A549 (cell line): ENCODE data around the gene RARB. TPM values are rescaled to one million over a fixed set of nuclear protein-coding genes. Genes with fewer than 3 reads are reported as not detected.

Experiments used
- ATAC-seq, 2 experiments: fragments of 200-7000 bp in 1 of 2; fragments of >200 bp in 1 of 2; cut with Nextera tagmentation in 1 of 2; cut with Tn5 transposase in 1 of 2; 3 replicates each; pipeline versions ENCODE4 v1.8.0 to v1.9.1; 2018 to 2020; ENCODE audit warnings: mild to moderate bottlenecking in 1 of 2, moderate library complexity in 1 of 2
- CTCF ChIA-PET: fragments of 300-600 bp; sonication (Branson Sonifier 250); formaldehyde crosslinking; extraction: SDS; loops from one replicate; lab custom pipeline; 2021; ENCODE audit warnings: antibody characterized with exemption, inconsistent platforms; lab: Yijun Ruan, JAX
- POLR2A ChIA-PET: fragments of 350-600 bp; formaldehyde crosslinking; extraction: SDS; loops from one replicate; lab custom pipeline; 2021; ENCODE audit warnings: antibody characterized with exemption, inconsistent platforms; lab: Yijun Ruan, JAX
- DNase-seq, 2 experiments: peaks; one replicate each; pipeline versions ENCODE4 v3.0.0 to v3.0.0-alpha.2; 2011 to 2016; ENCODE audit warnings: low read depth in 1 of 2, low spot score in 1 of 2
- FAIRE-seq: peaks from 2 replicates; lab custom pipeline; 2011; peaks lifted over from hg19 to GRCh38; lab: Jason Lieb, UNC
- H3K27ac ChIP-seq, 2 experiments: fragments of >200 bp; sonication (Bioruptor Twin); formaldehyde crosslinking; 3 replicates each; pipeline ENCODE4 v1.5.1; 2016 to 2017
- H3K4me1 ChIP-seq: fragments of >200 bp; sonication (Bioruptor Twin); formaldehyde crosslinking; 3 replicates; pipeline ENCODE4 v1.6.1; 2016
- H3K4me2 ChIP-seq: fragments of >200 bp; sonication (Bioruptor Twin); formaldehyde crosslinking; 3 replicates; pipeline ENCODE4 v1.6.1; 2016
- H3K4me3 ChIP-seq: fragments of >200 bp; sonication (Bioruptor Twin); formaldehyde crosslinking; 3 replicates; pipeline ENCODE4 v1.5.1; 2016
- H3K9me3 ChIP-seq: fragments of >200 bp; sonication (Bioruptor Twin); formaldehyde crosslinking; 3 replicates; pipeline ENCODE4 v1.6.1; 2016
- CBX2 ChIP-seq: fragments of 200-600 bp; sonication (generic); IDR thresholded peaks from 2 replicates; pipeline ENCODE4 v1.6.1; 2016; ENCODE audit warnings: low read depth, mild to moderate bottlenecking, borderline replicate concordance
- CBX8 ChIP-seq: fragments of 200-600 bp; sonication (generic); IDR thresholded peaks from 2 replicates; pipeline ENCODE4 v1.6.1; 2016
- CEBPB ChIP-seq, 2 experiments: fragments of >200 bp in 1 of 2; sonication (Bioruptor Twin) in 1 of 2; formaldehyde crosslinking in 1 of 2; IDR thresholded peaks; 2 replicates each; pipeline ENCODE4 v1.6.1; 2012 to 2016
- E2F6 ChIP-seq: IDR thresholded peaks from 2 replicates; pipeline ENCODE4 v1.6.1; 2012; ENCODE audit warnings: low read depth, borderline replicate concordance
- FOSB ChIP-seq: fragments of 250-450 bp; sonication (Bioruptor Pico); IDR thresholded peaks from 2 replicates; pipeline ENCODE4 v1.5.0; 2020; ENCODE audit warnings: mild to moderate bottlenecking, moderate library complexity
- HDAC2 ChIP-seq: fragments of 200-600 bp; sonication (generic); IDR thresholded peaks from 2 replicates; pipeline ENCODE4 v1.6.1; 2016
- HMGXB4 ChIP-seq: fragments of 250-450 bp; sonication (Bioruptor Pico); IDR thresholded peaks from 2 replicates; pipeline ENCODE4 v1.5.0; 2021; ENCODE audit warnings: mild to moderate bottlenecking, moderate library complexity, borderline replicate concordance
- JUN ChIP-seq, 2 experiments: fragments of >200 bp; sonication (Bioruptor Twin); formaldehyde crosslinking; IDR thresholded peaks; 2 replicates in 1 of 2; 3 replicates in 1 of 2; pipeline ENCODE4 v1.6.1; 2016 to 2017
- KDM1A ChIP-seq: fragments of 200-600 bp; sonication (generic); IDR thresholded peaks from 2 replicates; pipeline ENCODE4 v1.6.1; 2016; ENCODE audit warnings: low read depth, mild to moderate bottlenecking
- KDM5A ChIP-seq: fragments of 200-600 bp; sonication (generic); IDR thresholded peaks from 2 replicates; pipeline ENCODE4 v1.6.1; 2016; ENCODE audit warnings: antibody characterized with exemption, mild to moderate bottlenecking
- MAZ ChIP-seq: fragments of 150-350 bp; IDR thresholded peaks from 2 replicates; pipeline ENCODE4 v1.6.1; 2014; ENCODE audit warnings: antibody characterized with exemption, low read depth, low read length, borderline replicate concordance
- NR3C1 ChIP-seq: fragments of >200 bp; sonication (Bioruptor Twin); formaldehyde crosslinking; IDR thresholded peaks from 3 replicates; pipeline ENCODE4 v1.6.1; 2017
- PHF8 ChIP-seq: fragments of 200-600 bp; sonication (generic); IDR thresholded peaks from 2 replicates; pipeline ENCODE4 v1.6.1; 2016; ENCODE audit warnings: low read depth, mild to moderate bottlenecking, antibody characterized with exemption, moderate library complexity, borderline replicate concordance
- POLR2AphosphoS2 ChIP-seq: conservative IDR thresholded peaks from 2 replicates; pipeline ENCODE4 v1.6.1; 2012; ENCODE audit warnings: low read length, improper control_type of control experiment, inconsistent platforms
- RARB ChIP-seq: fragments of 250-450 bp; sonication (Bioruptor Pico); IDR thresholded peaks from 2 replicates; pipeline ENCODE4 v1.8.0; 2021; ENCODE audit warnings: mild to moderate bottlenecking, moderate library complexity
- RCOR1 ChIP-seq: fragments of 150-350 bp; IDR thresholded peaks from 2 replicates; pipeline ENCODE4 v1.6.1; 2014; ENCODE audit warnings: antibody characterized with exemption, low read length, low read depth
- SMC3 ChIP-seq: fragments of >200 bp; sonication (Bioruptor Twin); formaldehyde crosslinking; IDR thresholded peaks from 3 replicates; pipeline ENCODE4 v1.6.1; 2018; ENCODE audit warnings: inconsistent platforms
- SREBF2 ChIP-seq: fragments of 450-650 bp; IDR thresholded peaks from 2 replicates; pipeline ENCODE4 v1.6.1; 2014; ENCODE audit warnings: mild to moderate bottlenecking, moderate library complexity
- TFCP2L1 ChIP-seq: fragments of 250-450 bp; sonication (Bioruptor Pico); IDR thresholded peaks from 2 replicates; pipeline ENCODE4 v1.5.0; 2021; ENCODE audit warnings: mild to moderate bottlenecking
- TP53 ChIP-seq: fragments of 250-450 bp; sonication (Bioruptor Pico); IDR thresholded peaks from 2 replicates; pipeline ENCODE4 v1.5.0; 2021; ENCODE audit warnings: mild to moderate bottlenecking, moderate library complexity
- ZC3H11A ChIP-seq: fragments of 450-650 bp; IDR thresholded peaks from 2 replicates; pipeline ENCODE4 v1.6.1; 2014; ENCODE audit warnings: antibody characterized with exemption, mild to moderate bottlenecking
- ZNF302 ChIP-seq: fragments of 250-450 bp; sonication (Bioruptor Pico); IDR thresholded peaks from 2 replicates; pipeline ENCODE4 v1.9.0; 2021; ENCODE audit warnings: inconsistent platforms, mild to moderate bottlenecking, moderate library complexity
- WGBS: methylation state at CpG from one replicate; pipeline ENCODE4 v1.1.6; 2017; ENCODE audit errors: missing lambda C conversion rate; 5-methylcytosine and 5-hydroxymethylcytosine counted together
- polyA plus RNA-seq, 4 experiments: library from polyadenylated mRNA; depleted of rRNA in 3 of 4; stranded (reverse); fragments of >200 nt; fragmentation: RNase III in 1 of 4; extraction: RNeasy Plus Mini Kit Qiagen cat#74134 plus additional on column Dnase treatment in 1 of 4; gene quantifications; 2 replicates in 3 of 4; 3 replicates in 1 of 4; pipeline ENCODE4 v1.2.3, GENCODE V29; 2011 to 2017
- TF ChIP-seq, protein P1 (sequence below): IDR thresholded peaks from 2 replicates; pipeline ENCODE4 v1.6.1; 2012
- TF ChIP-seq, protein P2 (sequence below): IDR thresholded peaks from 2 replicates; pipeline ENCODE4 v1.6.1; 2012

RARB gene
- polyA plus RNA-seq, 2 of the 4 experiments (the other 2 are of a cell fraction): 24.5 to 30.8 TPM

GRCh38 chr3:25479727-25480010 lies 51.6 kb downstream of the RARB start:
- Histone ChIP-seq H3K9me3 (no peaks in the 10 kb centered on the region), H3K4me2 (no peak overlapping the region), H3K27ac (no peak overlapping the region; a peak in 1 of 6 replicates)
- ATAC-seq (no peak), FAIRE-seq (no peak), DNase-seq (no peak)
- CTCF ChIA-PET: interaction anchor here (2.3 kb wide), 1 partner anchor 13 kb away, joined by 8 read pairs; no protein-coding TSS in a partner anchor
- TF ChIP-seq HMGXB4 (CRISPR knock-in tag) (no peak), KDM5A (no peak), SMC3 (no peak), MAZ (no peak)
- TF ChIP-seq, all 56 proteins: peak for 0
- no peak overlapping the region for H3K4me3 ChIP-seq
- POLR2A ChIA-PET: no interaction called here
- H3K4me1 ChIP-seq: peaks cover 30% of the 10 kb centered on the region
- 82% methylated on average over 1 of the region's 1 CpG for WGBS

- 70% methylated on average over 1 of the region's 1 CpG for WGBS
- ATAC-seq (no peak), DNase-seq (no peak), FAIRE-seq (no peak)
- Histone ChIP-seq H3K4me1 (peaks cover 30% of the 10 kb centered on the region), H3K9me3 (no peaks in the 10 kb centered on the region; the same call in 2 of the 3 replicates), H3K27ac (no peak overlapping the region), H3K4me3 (no peak overlapping the region)
- POLR2A ChIA-PET: no interaction called here
- CTCF ChIA-PET: interaction anchor here (1.6 to 2.3 kb wide), 3 partner anchors 9 to 26 kb away, joined by 3 to 8 read pairs (median 4); no protein-coding TSS in a partner anchor
- TF ChIP-seq TP53: no peak
- no peak for TF ChIP-seq SREBF2
- TF ChIP-seq, protein P1, sequence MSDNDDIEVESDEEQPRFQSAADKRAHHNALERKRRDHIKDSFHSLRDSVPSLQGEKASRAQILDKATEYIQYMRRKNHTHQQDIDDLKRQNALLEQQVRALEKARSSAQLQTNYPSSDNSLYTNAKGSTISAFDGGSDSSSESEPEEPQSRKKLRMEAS: no peak
- no peak for TF ChIP-seq ZC3H11A
- no peak for TF ChIP-seq HMGXB4 (CRISPR knock-in tag)
- no peak for TF ChIP-seq NR3C1
- no peak for TF ChIP-seq ZNF302 (CRISPR knock-in tag)
- no peak for TF ChIP-seq HDAC2
- no peak for TF ChIP-seq CEBPB (IDR thresholded peaks at IDR 0.05)
- TF ChIP-seq KDM1A: no peak
- no peak for TF ChIP-seq TFCP2L1 (CRISPR knock-in tag)
- no peak for TF ChIP-seq POLR2AphosphoS2
- TF ChIP-seq, all 56 proteins: peak for 0
- H3K4me2 ChIP-seq: no peak overlapping the region
These were observed 52.7 kb downstream of the RARB start for GRCh38 chr3:25480811-25481210.

GRCh38 chr3:25481386-25481785 lies 53.3 kb downstream of the RARB start:
- peaks cover 30% of the 10 kb centered on the region for H3K4me1 ChIP-seq
- H3K4me3 ChIP-seq: no peak overlapping the region
- CTCF ChIA-PET: interaction anchor here (1.6 to 2.3 kb wide), 3 partner anchors 10 to 26 kb away, joined by 3 to 8 read pairs (median 4); no protein-coding TSS in a partner anchor
- WGBS: 69% methylated on average over 1 of the region's 1 CpG
- H3K4me2 ChIP-seq: no peak overlapping the region
- TF ChIP-seq CBX8 (no peak), RCOR1 (no peak), JUN (IDR thresholded peaks at IDR 0.05) (no peak), E2F6 (no peak), ZC3H11A (no peak), CBX2 (no peak), HDAC2 (no peak), FOSB (no peak), RARB (CRISPR knock-in tag) (no peak), SREBF2 (no peak), NR3C1 (no peak), PHF8 (no peak)
- TF ChIP-seq, protein P1: no peak
- TF ChIP-seq, protein P2, sequence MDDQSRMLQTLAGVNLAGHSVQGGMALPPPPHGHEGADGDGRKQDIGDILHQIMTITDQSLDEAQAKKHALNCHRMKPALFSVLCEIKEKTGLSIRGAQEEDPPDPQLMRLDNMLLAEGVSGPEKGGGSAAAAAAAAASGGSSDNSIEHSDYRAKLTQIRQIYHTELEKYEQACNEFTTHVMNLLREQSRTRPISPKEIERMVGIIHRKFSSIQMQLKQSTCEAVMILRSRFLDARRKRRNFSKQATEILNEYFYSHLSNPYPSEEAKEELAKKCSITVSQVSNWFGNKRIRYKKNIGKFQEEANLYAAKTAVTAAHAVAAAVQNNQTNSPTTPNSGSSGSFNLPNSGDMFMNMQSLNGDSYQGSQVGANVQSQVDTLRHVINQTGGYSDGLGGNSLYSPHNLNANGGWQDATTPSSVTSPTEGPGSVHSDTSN: no peak
- POLR2A ChIA-PET: no interaction called here
- no peaks in the 10 kb centered on the region; the same call in 2 of the 3 replicates for H3K9me3 ChIP-seq
- no peak overlapping the region; a peak in 1 of 6 replicates for H3K27ac ChIP-seq
- ATAC-seq (no peak), DNase-seq (no peak), FAIRE-seq (no peak)
